Measurements from ENCODE around the gene B4GALNT1.

Gene B4GALNT1

DNA sequence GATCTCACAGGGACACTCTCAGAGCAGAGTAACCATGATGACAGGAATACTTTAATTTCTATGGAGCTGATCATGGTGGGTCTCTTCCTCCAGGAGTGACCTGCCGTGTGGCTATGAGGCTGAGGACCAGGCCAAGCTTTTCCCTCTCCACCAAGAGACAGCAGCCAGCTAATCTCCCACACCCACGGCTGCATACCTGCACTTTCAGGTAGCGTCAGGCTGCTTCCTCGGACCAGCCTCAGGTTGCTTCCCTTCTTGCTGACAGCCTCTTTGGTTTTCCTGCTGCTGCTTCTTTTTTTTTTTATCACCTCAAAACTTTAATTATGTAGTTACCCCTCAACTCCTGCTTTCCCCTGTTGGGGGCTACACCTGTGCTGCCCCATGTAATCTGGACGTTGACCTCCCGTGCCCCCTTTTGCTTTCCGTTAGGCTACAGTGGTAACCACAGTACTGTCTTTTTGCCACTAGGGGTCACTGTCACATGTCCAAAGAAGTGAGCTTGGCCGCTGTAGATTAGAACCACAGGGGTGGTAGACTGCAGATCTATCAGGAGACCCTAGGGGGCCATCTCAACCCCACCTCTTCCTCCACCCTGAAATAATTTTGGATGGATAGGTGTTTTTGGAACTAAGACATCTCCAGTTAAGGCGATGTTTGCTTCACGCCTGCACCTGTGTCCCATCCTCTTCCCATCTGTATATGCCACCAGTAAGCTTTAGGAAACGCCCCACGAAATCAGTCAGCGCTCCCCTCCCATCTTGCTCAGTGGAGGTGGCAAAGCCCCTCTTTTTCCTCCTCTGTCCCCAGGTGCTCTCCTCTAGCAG is 49.8 kb downstream of the B4GALNT1 start:
- DNase-seq = peak; percentile 42

DNA sequence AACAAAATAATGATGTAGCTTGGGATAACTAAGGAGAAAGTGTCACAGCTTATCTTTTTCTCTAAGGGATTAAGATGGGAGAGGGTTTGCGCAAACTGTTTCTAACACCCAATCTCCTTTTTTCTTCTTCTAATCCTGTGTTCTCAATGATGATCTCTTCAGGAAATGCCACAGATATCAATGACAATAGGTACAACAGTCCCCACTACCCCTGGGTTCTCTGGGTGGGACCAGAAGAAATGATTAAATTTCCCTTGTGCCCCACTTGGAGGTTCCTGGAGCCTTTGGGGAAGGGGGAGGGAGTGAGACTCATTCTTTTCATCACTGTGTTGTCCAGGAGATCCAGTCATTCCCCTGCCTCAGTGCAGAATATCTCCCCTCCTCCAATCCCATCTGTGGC is 50.6 kb downstream of the B4GALNT1 start:
- no peak for DNase-seq

DNA sequence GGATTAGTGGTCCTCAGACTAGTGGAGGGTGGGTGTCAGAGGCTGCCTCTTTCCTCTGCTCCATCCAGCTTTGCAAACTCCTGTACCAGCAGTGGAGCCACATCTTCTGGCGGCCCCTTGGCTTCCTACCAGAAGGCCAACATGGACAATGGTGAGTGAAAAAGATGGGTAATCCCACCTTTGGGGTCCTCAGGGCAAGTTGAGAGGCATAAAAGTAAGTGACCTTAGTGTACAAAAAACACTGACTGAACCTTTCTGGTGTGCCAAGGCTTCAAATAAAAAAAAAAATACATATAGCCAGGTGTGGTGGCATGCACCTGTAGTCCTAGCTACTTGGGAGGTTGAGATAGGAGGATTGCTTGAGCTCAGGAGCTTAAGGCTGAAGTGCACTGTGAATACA is 51.2 kb downstream of the B4GALNT1 start:
- DNase-seq = no peak

DNA sequence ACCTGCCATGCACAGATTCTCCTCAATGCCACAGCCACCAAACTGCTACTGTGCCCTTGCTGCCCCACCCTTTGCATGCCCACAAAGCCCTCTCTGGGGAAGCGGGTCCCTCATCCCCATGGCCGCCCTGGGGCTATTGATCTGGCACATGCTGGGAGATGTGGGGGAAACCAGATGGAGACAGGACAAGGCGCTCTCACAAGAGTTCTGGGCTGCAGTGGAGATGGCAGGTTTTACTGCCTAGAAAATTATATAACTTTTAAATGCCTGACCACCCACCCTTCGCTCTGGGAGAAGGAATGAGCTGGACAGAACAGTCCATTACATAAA is 52.6 kb downstream of the B4GALNT1 start:
- no peak for DNase-seq

DNA sequence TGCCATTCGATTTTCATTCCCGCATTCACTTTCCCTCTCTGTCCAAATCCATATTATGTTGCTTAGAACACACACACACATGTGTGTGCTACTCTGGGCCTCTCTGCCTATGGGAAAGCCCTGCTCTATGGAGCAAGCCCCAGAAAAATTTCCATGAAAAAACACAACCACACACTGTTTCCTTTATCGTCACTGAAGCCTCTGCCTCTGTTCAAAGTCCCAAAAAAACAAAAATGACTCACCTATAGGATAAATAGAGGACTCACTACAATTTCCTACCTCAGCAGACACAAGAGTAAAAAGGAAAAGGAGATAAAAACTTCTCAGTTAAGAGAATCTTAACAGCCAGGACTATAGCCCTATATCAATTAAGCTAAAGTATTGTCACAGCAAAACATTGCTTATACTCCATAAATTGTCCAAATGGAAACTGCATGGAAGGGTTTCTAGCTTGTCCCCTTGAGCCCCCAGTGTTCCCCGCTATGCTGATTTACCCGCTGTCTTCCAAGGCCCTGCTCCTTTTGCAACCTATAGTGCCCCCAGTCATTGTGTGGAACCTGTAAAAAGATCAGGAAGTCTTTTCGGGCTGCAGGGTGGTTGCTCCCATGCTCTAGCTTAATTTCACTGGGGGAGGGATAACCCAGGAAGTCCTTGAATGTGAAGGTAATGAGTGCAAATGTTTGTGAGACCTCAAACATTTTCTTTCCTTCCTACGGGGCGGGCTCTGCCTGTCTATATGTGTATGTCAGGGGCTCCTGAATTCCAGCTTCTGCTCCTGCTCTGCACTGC is 53.1 kb downstream of the B4GALNT1 start:
- DNase-seq = no peak

DNA sequence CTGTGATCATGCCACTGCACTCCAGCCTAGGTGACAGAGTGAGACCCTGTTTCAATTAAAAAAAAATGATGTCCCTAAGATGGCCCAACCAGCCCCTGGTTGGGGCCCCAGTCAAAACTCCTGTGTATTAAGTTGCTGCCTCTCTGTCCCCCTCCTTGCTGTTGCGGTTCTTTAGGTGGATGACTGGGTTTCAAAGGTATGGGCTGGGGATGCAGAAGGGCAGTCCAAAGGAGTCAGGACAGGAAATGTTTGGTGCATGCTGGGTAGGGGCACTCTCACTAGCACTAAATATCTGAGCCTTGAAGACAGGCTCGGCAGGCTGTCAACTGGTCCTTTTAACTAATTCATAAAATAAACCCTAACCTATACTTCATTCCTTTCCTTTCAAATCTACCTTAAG is 54.0 kb downstream of the B4GALNT1 start:
- no peak for DNase-seq

DNA sequence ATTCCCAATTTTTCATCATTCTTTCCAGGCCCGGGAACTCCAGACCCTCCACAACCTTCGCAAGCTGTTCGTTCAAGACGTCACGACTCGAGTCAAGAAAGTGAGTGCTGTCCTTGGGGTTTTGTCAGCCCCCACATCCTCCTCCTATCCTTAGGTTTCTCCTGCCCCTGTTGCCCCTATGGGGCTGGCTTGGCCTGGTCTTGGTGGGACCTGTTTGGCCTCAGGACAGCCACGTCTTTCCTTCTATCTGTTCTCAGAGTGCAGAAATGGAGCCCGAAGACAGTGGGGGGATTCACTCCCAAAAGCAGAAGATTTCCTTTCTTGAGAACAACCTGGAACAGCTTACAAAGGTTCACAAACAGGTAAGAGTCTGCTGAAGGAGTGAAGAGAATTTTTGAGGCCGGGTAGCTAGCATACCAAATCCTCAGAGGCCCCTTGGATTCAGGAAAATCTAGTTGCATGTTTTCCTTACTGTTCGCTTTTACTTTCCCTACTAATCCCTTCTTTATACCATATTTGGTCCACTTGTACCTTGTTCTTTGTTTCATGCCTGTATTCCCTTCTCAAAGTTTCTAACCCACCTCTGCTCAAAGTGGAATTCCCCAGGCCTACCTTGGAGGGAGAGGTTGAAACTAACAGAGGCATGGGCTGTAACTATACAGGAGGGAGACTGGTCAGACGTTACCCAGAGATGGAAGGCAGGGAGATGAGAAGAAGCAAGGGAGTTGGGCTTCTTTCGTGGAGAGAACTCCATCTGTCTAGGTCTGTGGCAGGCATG is 54.8 kb downstream of the B4GALNT1 start:
- no peak for DNase-seq

DNA sequence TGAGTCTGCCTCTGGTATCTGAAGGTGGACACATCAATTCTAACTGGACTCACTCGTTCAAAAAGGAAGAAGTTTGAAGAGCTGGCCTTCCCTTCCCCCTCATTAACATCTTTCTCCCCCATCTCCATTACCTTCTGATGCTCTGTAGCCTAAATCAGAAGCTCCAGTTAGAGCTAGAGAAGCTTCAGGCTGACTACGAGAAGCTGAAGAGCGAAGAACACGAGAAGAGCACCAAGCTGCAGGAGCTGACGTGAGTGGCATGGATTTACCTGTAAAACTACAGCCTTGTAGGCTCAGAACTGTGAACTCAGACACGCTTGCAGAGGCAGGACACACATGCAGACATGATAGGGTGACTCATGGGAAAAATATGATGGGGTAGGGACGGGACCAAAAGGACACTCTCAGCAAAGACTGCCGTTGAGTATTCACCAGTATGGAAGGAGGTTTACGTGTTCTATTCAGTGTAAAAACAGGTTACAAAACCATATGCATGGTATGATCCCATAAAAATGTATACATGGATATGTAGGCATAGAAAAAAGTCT is 56.3 kb downstream of the B4GALNT1 start:
- DNase-seq = no peak
